Activated CD4-positive, CD25-positive, alpha-beta regulatory T cell treated with anti-CD3 and anti-CD28 coated beads, Interleukin-2, amount 50 U/mL, for 24 hours (primary cell): ENCODE results near the gene RHPN2.
"Not testable (repeated sequence)": the region's sequence is repeated elsewhere in the genome, so short reads cannot be mapped to it uniquely, and the experiment has no call there.

ENCODE experiments used
- ATAC-seq, 2 donors: fragments of 150-1000 bp; cut with Tn5 transposase; one replicate each; pipeline ENCODE4 v1.10.0; 2021; ENCODE audit warnings: mild to moderate bottlenecking in 1 of 2, moderate library complexity in 1 of 2

The RHPN2 gene

DNA sequence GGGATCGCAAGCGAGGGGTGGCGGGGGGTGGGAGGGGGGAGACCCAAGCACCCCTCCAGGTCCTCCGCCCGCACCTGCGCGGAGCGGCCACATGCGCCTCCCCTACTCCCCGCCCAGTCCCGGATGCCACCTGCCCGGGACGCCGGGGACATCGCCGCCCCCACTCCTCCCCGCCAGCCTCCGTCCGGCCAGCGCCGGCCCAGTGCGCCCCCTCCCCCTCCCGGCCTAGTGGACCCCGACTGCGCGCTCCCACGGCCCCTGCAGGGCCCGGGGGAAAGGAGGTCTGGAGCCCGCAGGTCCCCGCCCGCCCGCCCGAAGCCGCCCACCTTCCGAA, 263 bp downstream of the RHPN2 start:
- peak; percentile 44 to 58 for ATAC-seq

DNA sequence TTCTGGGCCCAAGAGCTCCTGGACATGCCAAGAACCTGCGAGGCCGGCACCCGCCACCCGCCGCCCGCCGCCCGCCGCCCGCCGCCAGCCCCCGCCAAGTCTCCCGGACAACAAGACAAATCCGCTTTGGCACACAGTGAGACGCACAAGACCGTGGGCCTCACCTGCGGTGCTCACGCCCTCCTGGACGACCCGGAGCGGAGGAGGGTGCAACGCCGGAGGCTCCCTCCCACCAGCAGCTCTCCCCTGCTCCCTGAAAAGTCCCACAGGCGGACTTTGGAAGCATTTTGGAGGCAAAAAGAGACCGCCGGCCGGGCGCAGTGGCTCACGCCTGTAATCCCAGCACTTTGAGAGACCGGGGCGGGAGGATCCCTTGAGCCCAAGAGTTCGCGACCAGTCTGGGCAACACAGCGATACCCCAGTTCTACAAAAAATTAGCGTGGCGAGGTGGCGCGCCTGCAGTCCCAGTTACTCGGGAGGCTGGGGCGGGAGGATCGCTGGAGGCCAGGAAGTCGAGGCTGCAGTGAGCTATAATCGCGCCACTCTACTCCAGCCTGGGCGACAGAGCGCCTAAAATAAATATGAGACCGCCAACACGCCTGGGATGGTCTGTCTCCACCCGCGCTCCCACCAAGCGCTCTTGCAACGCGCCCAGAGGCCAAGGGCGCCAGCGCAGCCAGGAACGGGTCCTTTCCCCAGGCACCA, 783 bp downstream of the RHPN2 start:
- no peak for ATAC-seq

DNA sequence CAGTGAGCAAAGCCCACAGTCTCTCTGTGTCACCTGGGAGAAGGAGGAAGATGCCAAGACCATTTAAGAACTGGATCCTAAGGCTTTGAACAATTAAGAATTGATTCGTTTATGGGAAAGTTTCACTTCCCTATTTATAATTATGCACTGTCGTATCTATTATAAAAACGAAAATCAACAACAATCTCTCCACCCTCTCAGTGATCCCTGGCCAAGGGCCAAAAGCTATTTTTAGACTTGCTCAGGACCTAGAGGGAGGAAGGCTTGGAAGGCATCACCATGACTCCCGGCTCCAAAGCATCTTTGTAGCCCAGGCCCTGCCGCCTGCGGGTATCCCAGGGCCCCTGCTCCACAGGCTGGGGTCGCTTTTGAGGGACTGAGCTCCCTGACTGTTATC, 1.3 kb downstream of the RHPN2 start:
- ATAC-seq: no peak

GRCh38 chr19:33062902-33063301, 1.8 kb downstream of the RHPN2 start:
- no peak for ATAC-seq

- ATAC-seq: no peak
These were observed 4.1 kb downstream of the RHPN2 start for GRCh38 chr19:33060586-33060985.

GRCh38 chr19:33055718-33056117, 9.0 kb downstream of the RHPN2 start:
- no peak for ATAC-seq

- ATAC-seq: no peak
These were observed 10.1 kb downstream of the RHPN2 start for GRCh38 chr19:33054623-33055022.

DNA sequence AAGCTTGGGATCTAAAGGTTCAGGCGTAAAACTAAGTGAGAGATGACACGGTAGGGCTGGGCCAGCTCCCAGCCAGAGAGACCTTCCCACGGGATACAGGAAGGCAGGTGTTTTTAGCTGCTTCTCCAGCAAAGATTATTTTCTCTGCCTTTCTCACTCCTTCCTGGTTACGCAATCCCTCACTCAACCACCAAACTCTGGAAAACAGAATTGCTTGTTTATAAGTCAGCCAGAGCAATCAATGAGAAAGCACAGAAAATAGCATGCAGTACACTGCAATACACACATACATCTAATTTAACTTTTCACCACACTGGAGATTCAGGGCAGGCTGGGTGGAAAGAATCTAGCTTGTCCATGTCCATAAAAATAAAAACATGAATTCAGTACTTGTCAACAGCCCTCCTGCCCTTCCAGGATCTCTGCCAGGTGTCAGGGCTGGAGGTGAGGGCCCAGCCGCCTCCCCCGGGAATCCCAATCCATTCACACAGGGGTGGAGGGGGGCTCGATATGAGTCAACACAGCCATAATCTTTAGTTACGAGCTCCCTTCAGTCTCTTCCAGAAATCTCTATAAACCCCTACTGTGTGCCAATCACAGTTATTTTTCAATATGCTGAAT, 12.2 kb downstream of the RHPN2 start:
- ATAC-seq: no peak

DNA sequence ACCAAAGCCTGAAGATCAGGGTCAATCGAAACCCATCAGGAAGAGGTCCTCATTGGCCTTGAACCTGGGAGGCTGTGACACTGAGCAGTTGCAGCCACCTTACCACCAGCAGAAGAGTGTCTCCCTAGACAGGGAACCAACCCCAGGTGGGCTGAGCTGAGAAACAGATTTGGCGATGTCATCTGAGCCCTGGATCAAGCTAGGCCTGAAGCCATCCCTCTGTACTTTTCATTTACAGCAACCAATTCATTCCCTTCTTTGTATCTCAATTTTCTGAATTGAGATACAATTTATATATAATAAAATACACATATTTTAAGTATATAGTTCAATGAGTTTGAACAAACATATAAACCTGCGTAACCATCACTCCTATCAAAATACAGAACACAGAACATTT, 14.6 kb downstream of the RHPN2 start:
- no peak for ATAC-seq

GRCh38 chr19:33048806-33049676, 15.6 kb downstream of the RHPN2 start:
- no peak for ATAC-seq

DNA sequence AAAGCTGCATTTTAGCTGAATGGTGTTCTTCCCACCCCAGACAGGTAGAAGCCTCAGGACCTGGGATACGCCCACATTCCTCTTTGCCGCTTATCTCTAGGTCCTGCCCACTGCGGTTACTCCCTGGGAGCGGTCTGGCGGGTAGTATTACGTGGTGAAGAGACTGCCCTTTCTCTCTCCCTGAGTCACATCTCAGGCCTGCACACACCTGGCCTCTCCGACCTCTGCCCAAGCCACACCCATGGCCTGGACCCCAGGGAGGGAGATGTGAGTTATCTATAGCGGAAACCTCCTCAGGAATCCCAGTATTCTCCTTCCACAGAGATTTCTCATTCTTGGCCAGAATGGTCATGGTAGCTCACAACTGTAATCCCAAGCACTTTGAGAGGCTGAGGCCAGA, 17.3 kb downstream of the RHPN2 start:
- no peak for ATAC-seq

DNA sequence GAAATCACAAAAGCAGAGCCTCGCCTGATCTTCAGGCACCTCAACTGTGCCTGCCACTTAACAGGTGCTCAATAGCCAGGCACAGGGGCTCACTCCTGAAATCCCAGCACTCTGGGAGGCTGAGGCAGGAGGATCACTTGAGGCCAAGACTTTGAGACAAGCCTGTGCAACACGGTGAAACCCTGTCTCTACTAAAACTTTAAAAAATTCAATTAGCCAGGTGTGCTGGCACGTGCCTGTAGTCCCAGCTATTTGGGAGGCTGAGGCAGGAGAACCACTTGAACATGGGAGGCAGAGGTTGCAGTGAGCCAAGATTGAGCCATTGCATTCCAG, 22.9 kb downstream of the RHPN2 start:
- not testable (repeated sequence) for ATAC-seq

DNA sequence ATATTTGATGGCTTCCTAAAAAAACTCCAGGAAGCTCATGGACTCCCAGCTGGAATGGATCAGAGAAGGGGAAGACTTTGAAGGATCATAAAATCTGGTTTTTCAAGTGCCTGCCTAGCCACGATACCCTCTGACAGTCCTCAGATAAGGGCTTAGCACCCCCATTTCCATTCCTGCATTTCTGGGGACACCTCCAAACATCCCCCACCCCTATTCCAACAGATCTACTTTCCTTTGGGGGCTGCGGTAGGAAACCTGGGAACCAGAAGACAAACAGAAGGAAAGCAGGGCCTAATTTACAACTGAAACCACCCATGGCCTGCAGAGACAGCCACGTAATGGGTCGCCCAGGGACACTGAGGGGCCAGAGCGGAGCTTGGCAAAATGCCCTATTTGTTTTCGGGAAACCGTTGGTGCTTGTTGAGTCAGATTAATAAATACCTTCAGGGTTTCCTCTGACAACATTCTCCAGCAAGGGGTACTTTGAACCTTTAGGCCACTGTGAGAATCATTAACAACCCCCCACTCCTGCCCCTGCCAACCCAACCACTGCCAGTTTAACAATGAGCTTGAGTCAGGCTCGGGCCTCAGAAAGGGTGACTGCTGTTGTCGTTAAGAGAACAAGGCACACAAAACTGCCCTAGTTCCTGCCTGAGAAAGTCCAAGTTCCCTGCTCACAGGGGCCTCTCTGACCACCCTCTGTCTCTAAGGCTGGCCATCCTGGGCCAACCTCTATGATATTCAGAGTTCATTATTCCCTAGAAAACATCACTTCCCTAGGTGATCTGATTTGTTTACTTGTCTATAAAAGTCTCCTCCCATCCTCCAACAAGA, 23.5 kb downstream of the RHPN2 start:
- no peak for ATAC-seq

DNA sequence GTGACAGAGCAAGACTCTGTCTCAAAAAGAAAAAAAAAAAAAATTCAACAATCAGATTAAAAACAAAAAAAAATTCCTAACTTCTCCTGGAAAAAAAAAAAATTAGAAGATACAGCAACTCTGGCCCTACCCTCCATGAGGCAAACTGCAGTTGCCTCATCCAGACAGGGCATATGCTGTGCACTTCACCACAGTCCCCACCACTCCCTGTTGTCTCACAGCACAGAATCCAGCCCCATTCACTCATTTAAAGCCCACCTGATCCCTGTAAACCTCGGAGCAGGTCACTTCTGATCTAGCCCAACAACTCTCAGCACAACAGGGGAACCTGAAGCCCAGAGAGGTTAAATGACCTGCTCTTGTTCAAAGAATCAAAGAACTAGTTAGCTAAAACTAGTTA, 24.9 kb downstream of the RHPN2 start:
- no peak for ATAC-seq

DNA sequence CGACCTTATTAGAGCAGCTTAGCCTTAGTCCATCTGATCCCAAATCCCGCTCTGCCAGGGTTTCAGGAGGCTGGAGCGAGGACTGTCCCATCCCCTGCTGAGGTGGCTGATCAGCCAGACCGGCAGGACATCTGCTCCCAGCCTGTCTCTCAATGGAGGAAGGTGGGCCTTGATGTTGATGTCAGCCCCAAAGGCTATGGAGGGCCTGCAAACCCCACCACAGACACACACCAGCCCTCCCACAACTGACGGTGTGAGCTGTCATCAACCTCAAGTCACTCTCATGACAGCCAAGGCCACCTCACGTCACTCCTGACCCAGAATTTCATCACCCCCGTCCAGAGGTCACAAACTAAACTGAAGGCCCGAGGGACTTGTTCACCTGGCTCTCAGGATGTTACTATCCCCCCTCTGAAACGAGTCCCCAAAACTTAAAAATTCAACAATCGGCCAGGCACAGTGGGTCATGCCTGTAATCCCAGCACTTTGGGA, 25.5 kb downstream of the RHPN2 start:
- ATAC-seq: no peak

GRCh38 chr19:33037168-33038025, 27.3 kb downstream of the RHPN2 start:
- ATAC-seq: not testable (repeated sequence)

DNA sequence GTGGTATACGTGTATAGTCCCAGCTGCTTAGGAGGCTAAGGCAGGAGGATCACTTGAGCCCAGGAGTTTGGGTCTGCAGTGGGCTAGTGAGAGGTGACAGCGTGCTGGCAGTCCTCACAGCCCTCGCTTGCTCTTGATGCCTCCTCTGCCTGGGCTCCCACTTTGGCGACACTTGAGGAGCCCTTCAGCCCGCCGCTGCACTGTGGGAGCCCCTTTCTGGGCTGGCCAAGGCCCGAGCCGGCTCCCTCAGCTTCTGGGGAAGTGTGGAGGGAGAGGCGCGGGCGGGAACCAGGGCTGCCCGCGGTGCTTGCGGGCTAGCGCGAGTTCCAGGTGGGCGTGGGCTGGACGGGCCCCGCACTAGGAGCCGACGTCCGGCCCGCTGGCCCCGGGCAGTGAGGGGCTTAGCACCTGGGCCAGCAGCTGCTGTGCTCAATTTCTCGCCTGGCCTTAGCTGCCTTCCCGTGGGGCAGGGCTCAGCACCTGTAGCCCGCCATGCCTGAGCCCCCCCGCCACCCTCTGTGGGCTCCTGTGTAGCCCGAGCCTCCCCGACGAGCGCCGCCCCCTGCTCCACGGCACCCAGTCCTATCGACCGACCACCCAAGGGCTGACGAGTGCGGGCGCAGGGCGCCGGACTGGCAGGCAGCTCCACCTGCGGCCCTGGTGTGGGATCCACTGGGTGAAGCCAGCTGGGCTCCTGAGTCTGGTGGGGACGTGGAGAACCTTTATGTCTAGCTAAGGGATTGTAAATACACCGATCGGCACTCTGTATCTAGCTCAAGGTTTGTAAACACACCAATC, 28.1 kb downstream of the RHPN2 start:
- ATAC-seq: not testable (repeated sequence)

GRCh38 chr19:33035461-33035860, 29.2 kb downstream of the RHPN2 start:
- ATAC-seq: no peak

DNA sequence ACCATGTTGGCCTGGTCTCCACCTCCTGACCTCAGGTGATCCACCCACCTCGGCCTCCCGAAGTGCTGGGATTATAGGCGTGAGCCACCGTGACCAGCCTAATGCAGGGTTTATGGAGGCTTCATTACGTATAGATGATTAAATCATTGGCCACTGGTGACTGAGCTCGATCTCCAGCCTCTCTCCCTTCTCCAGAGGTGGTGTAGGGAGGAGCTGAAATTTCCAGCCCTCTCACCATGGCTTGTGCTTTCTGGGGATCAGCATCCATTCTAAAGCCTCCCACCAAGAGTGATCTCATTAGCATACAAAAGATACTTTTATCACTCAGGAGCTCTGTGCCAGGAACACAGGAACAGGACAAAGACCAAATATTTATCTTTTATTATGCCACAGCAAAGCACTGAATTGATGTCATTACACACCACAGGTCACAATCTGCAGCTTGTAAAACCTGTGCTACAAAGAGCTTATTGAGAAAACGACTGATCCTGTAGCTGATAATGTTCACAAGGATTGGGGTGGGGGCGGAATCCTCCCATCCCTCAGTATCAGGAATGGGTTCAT, 32.4 kb downstream of the RHPN2 start:
- ATAC-seq: no peak

- ATAC-seq: no peak
These were observed 34.9 kb downstream of the RHPN2 start for GRCh38 chr19:33029746-33030303.
